IMR-90 (cell line): ENCODE measurements around the gene TCF7L2. TPM values are rescaled to one million over a fixed set of nuclear protein-coding genes. Genes with fewer than 3 reads are reported as not detected.

Source experiments
- ATAC-seq: fragments of 200-7000 bp; cut with Tn5 transposase; 2 replicates; pipeline ENCODE4 v1.9.1; 2020; ENCODE audit warnings: low read depth, mild to moderate bottlenecking, moderate library complexity
- BruUV-seq: library from RNA; stranded (reverse); fragments of 400-500 nt; replicated peaks from 2 replicates; lab custom pipeline; 2021; lab: Mats Ljungman, UMichigan
- CTCF ChIA-PET: fragments of 300-600 bp; formaldehyde crosslinking; extraction: SDS; loops from one replicate; lab custom pipeline; 2021; ENCODE audit warnings: antibody characterized with exemption; lab: Yijun Ruan, JAX
- POLR2A ChIA-PET: fragments of 300-600 bp; sonication (Branson Sonifier 250); formaldehyde crosslinking; loops from one replicate; lab custom pipeline; 2022; ENCODE audit warnings: antibody characterized with exemption; ENCODE audit not compliant: unreplicated experiment; lab: Charles Lee
- DNase-seq: peaks from one replicate; pipeline ENCODE4 v3.0.0; 2013
- H2AFZ ChIP-seq: replicated peaks from 2 replicates; pipeline ENCODE3; 2013; ENCODE audit warnings: low read length, mild to moderate bottlenecking; ENCODE audit not compliant: poor library complexity
- H2AK5ac ChIP-seq: 2 replicates; pipeline ENCODE4 v1.6.1; 2013; ENCODE audit warnings: low read depth, low read length, inconsistent platforms
- H2AK9ac ChIP-seq: replicated peaks from 2 replicates; pipeline ENCODE3; 2013; ENCODE audit warnings: mild to moderate bottlenecking, low read depth, low read length, moderate library complexity; ENCODE audit not compliant: poor library complexity
- H2BK120ac ChIP-seq: 2 replicates; pipeline ENCODE4 v1.6.1; 2013; ENCODE audit warnings: low read depth, low read length, inconsistent platforms
- H2BK15ac ChIP-seq: 3 replicates; pipeline ENCODE4 v1.6.1; 2013; ENCODE audit warnings: low read depth, low read length, inconsistent platforms
- H2BK20ac ChIP-seq: 2 replicates; pipeline ENCODE4 v1.6.1; 2013; ENCODE audit warnings: low read depth, mild to moderate bottlenecking, inconsistent platforms, low read length, moderate library complexity
- H2BK5ac ChIP-seq: 2 replicates; pipeline ENCODE4 v1.6.1; 2013; ENCODE audit warnings: mild to moderate bottlenecking, low read depth, low read length, inconsistent platforms; ENCODE audit not compliant: poor library complexity, severe bottlenecking
- H3K14ac ChIP-seq: replicated peaks from 2 replicates; pipeline ENCODE4 v1.6.1; 2013; ENCODE audit warnings: low read depth, low read length, inconsistent platforms
- H3K18ac ChIP-seq: 2 replicates; pipeline ENCODE4 v1.6.1; 2013; ENCODE audit warnings: low read depth, low read length, control low read depth
- H3K23ac ChIP-seq: 2 replicates; pipeline ENCODE4 v1.6.1; 2013; ENCODE audit warnings: low read depth, low read length, inconsistent platforms
- H3K27ac ChIP-seq: 2 replicates; pipeline ENCODE4 v1.5.1; 2013; ENCODE audit warnings: mild to moderate bottlenecking, control low read depth, low read length; ENCODE audit not compliant: insufficient read depth
- H3K27me3 ChIP-seq: 2 replicates; pipeline ENCODE4 v1.6.1; 2013; ENCODE audit warnings: low read length; ENCODE audit not compliant: control insufficient read depth, insufficient read depth
- H3K36me3 ChIP-seq: 2 replicates; pipeline ENCODE4 v1.6.1; 2013; ENCODE audit warnings: low read length, mixed read lengths; ENCODE audit not compliant: control insufficient read depth, insufficient read depth
- H3K4ac ChIP-seq: 2 replicates; pipeline ENCODE4 v1.6.1; 2013; ENCODE audit warnings: low read depth, low read length, inconsistent platforms
- H3K4me1 ChIP-seq: 2 replicates; pipeline ENCODE4 v1.6.1; 2013; ENCODE audit warnings: low read length, mixed read lengths; ENCODE audit not compliant: control insufficient read depth, insufficient read depth
- H3K4me2 ChIP-seq: 2 replicates; pipeline ENCODE4 v1.6.1; 2013; ENCODE audit warnings: low read depth, mild to moderate bottlenecking, control low read depth, low read length, moderate library complexity
- H3K4me3 ChIP-seq: 2 replicates; pipeline ENCODE4 v1.5.1; 2013; ENCODE audit warnings: low read depth, mild to moderate bottlenecking, control low read depth, low read length, moderate library complexity; ENCODE audit not compliant: insufficient read depth
- H3K56ac ChIP-seq: 2 replicates; pipeline ENCODE4 v1.6.1; 2013; ENCODE audit warnings: low read length, inconsistent platforms; ENCODE audit not compliant: insufficient read depth; ENCODE audit errors: extremely low read depth
- H3K79me1 ChIP-seq, 2 experiments: 2 replicates each; pipeline ENCODE4 v1.6.1; 2013; ENCODE audit warnings: low read length in 2 of 2, inconsistent platforms in 1 of 2, low read depth in 1 of 2
- H3K9ac ChIP-seq: 2 replicates; pipeline ENCODE4 v1.6.1; 2013; ENCODE audit warnings: low read depth, low read length, control low read depth
- H3K9me1 ChIP-seq: 2 replicates; pipeline ENCODE4 v1.6.1; 2013; ENCODE audit warnings: low read length, inconsistent platforms; ENCODE audit not compliant: insufficient read depth
- H3K9me3 ChIP-seq: 2 replicates; pipeline ENCODE4 v1.6.1; 2013; ENCODE audit warnings: low read length; ENCODE audit not compliant: control insufficient read depth, insufficient read depth
- H4K20me1 ChIP-seq: 2 replicates; pipeline ENCODE4 v1.6.1; 2013; ENCODE audit warnings: low read length, inconsistent platforms; ENCODE audit not compliant: insufficient read depth
- H4K5ac ChIP-seq: 2 replicates; pipeline ENCODE4 v1.6.1; 2013; ENCODE audit warnings: mild to moderate bottlenecking, low read depth, low read length, control low read depth
- H4K8ac ChIP-seq, 2 experiments: 2 replicates each; pipeline ENCODE4 v1.6.1; 2013; ENCODE audit warnings: low read depth in 2 of 2, low read length in 2 of 2, control low read depth in 1 of 2, inconsistent platforms in 1 of 2
- H4K91ac ChIP-seq: 2 replicates; pipeline ENCODE4 v1.6.1; 2013; ENCODE audit warnings: low read depth, low read length, inconsistent platforms; ENCODE audit not compliant: insufficient read depth
- CEBPB ChIP-seq: IDR thresholded peaks from 2 replicates; pipeline ENCODE4 v1.6.1; 2012; ENCODE audit warnings: low read depth, low read length, improper control_type of control experiment
- MAFK ChIP-seq: IDR thresholded peaks from 2 replicates; pipeline ENCODE4 v1.6.1; 2012; ENCODE audit warnings: low read depth, low read length, improper control_type of control experiment
- MAZ ChIP-seq: IDR thresholded peaks from 2 replicates; pipeline ENCODE4 v1.6.1; 2012; ENCODE audit warnings: low read depth, mild to moderate bottlenecking, low read length, improper control_type of control experiment, moderate library complexity, borderline replicate concordance
- MXI1 ChIP-seq: IDR thresholded peaks from 2 replicates; pipeline ENCODE4 v1.6.1; 2012; ENCODE audit warnings: low read depth, mild to moderate bottlenecking, low read length, moderate library complexity, borderline replicate concordance
- RAD21 ChIP-seq: IDR thresholded peaks from 2 replicates; pipeline ENCODE4 v1.6.1; 2012; ENCODE audit warnings: low read length, improper control_type of control experiment
- RFX5 ChIP-seq: IDR thresholded peaks from 2 replicates; pipeline ENCODE4 v1.8.0; 2012; ENCODE audit warnings: low read depth, mild to moderate bottlenecking, low read length, moderate library complexity
- WGBS, 2 experiments: methylation state at CpG; one replicate each; pipeline versions ENCODE4 v1.1.5 to v1.1.7; 2013; ENCODE audit warnings: missing lambda C conversion rate in 2 of 2; ENCODE audit not compliant: insufficient read length in 1 of 2; ENCODE audit errors: extremely low coverage in 2 of 2; 5-methylcytosine and 5-hydroxymethylcytosine counted together
- dilution Hi-C: fragments of 300-500 bp; cut with HindIII; formaldehyde crosslinking; loops from one replicate; pipeline ENCODE4 v1.14.3; 2018; ENCODE audit warnings: low sequenced_read_pairs; ENCODE audit not compliant: unreplicated experiment
- in situ Hi-C: fragments of 300-500 bp; cut with MboI; formaldehyde crosslinking; loops from 3 replicates; pipeline ENCODE4 v1.14.3; 2019; ENCODE audit warnings: low sequenced_read_pairs, inconsistent platforms, mixed read lengths
- intact Hi-C: fragments of 100-400 bp; cut with micrococcal nuclease; formaldehyde crosslinking; loops from 2 replicates; pipeline ENCODE4 v1.10.0; 2022
- polyA plus RNA-seq, 3 experiments: library from polyadenylated mRNA; depleted of rRNA; stranded (reverse); fragments of >200 nt; gene quantifications; 2 replicates each; pipeline ENCODE4 v1.2.3, GENCODE V29; 2012; ENCODE audit warnings: low replicate concordance in 1 of 3
- total RNA-seq: library from RNA; depleted of rRNA; stranded (reverse); fragments of >200 nt; gene quantifications from 2 replicates; pipeline ENCODE4 v1.2.3, GENCODE V29; 2012
- TF ChIP-seq, protein P1 (sequence below): fragments of 150-350 bp; IDR thresholded peaks from 2 replicates; pipeline ENCODE4 v1.6.1; 2016; ENCODE audit warnings: low read depth, mild to moderate bottlenecking, low read length, moderate library complexity, borderline replicate concordance

The TCF7L2 gene
- total and polyA plus RNA-seq, 2 of the 4 experiments (the other 2 are of a cell fraction), result 1.3 to 12.2 TPM

DNA sequence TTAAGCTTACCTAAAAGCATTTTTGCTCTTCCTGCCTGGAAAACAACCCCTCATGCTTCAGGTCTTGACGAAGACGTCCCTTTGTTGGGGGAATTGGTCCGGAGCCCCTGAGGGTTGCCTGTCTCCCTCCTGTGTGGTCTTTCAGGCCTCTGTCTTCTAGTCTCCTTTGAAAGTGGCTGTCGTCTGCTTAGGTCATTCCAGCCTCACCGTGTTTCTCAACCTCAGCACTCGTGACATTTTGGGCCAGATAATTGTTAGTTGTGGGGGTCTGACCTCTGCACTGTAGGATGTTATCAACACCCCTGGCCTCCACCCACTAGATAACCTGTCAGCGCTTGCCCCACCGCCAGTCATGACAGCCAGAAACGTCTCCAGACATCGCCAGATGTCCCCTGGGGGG lies 219.1 kb downstream of the TCF7L2 start:
- Histone ChIP-seq H2AK9ac (no peak overlapping the region), H3K4me1 (no peaks in the 10 kb centered on the region), H4K20me1 (no peaks in the 10 kb centered on the region), H4K8ac (no peak overlapping the region), H3K79me1 (no peaks in the 10 kb centered on the region), H2BK20ac (no peak overlapping the region), H3K56ac (no peak overlapping the region), H3K27me3 (no peaks in the 10 kb centered on the region), H3K27ac (no peak overlapping the region), H3K4me2 (no peak overlapping the region), H3K4ac (no peak overlapping the region), H2BK15ac (no peak overlapping the region), H3K36me3 (peaks cover 11% of the 10 kb centered on the region), H3K9ac (no peak overlapping the region), H2AK5ac (no peak overlapping the region), H2AFZ (no peak overlapping the region), H4K91ac (no peak overlapping the region), H2BK120ac (no peak overlapping the region), H2BK5ac (no peak overlapping the region), H4K5ac (no peak overlapping the region), H3K9me3 (no peaks in the 10 kb centered on the region), H3K9me1 (no peaks in the 10 kb centered on the region; the same call in 1 of the 2 replicates), H3K23ac (no peak overlapping the region), H3K18ac (no peak overlapping the region), H3K4me3 (no peak overlapping the region), H3K14ac (no peak overlapping the region)
- intact Hi-C loops, result no loop called here
- DNase-seq (no peak), ATAC-seq (no peak)
- TF ChIP-seq MXI1, result no peak
- TF ChIP-seq RAD21, result no peak
- no peak for TF ChIP-seq MAZ
- TF ChIP-seq RFX5, result no peak
- no peak for TF ChIP-seq CEBPB
- TF ChIP-seq MAFK, result no peak
- TF ChIP-seq, protein P1, sequence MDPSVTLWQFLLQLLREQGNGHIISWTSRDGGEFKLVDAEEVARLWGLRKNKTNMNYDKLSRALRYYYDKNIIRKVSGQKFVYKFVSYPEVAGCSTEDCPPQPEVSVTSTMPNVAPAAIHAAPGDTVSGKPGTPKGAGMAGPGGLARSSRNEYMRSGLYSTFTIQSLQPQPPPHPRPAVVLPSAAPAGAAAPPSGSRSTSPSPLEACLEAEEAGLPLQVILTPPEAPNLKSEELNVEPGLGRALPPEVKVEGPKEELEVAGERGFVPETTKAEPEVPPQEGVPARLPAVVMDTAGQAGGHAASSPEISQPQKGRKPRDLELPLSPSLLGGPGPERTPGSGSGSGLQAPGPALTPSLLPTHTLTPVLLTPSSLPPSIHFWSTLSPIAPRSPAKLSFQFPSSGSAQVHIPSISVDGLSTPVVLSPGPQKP, result no peak
- no CpG with 5 or more reads among the region's 10 CpGs for WGBS, 2 experiments
- dilution Hi-C loops, result no loop called here
- POLR2A ChIA-PET, result no interaction called here
- in situ Hi-C loops, result no loop called here
- CTCF ChIA-PET, result no interaction called here
- no TSS peak for BruUV-seq
